GM21447 (cell line): Measurements from ENCODE around the gene ALG2.
"Not testable (repeated sequence)": the region's sequence is repeated elsewhere in the genome, so short reads cannot be mapped to it uniquely, and the experiment has no call there.

Source experiments
- ATAC-seq: cut with Tn5 transposase; IDR thresholded peaks from one replicate; pipeline ENCODE4 v1.9.1; 2021; ENCODE audit not compliant: unreplicated experiment

The ALG2 gene

GRCh38 chr9:99239341-99240060 is 17.8 kb upstream of the ALG2 start:
- no peak for ATAC-seq

GRCh38 chr9:99238331-99238730 is 16.6 kb upstream of the ALG2 start:
- ATAC-seq = no peak

- ATAC-seq = not testable (repeated sequence)
These were observed 16.1 kb upstream of the ALG2 start for GRCh38 chr9:99237849-99238248.

GRCh38 chr9:99237356-99237755 is 15.6 kb upstream of the ALG2 start:
- no peak for ATAC-seq

GRCh38 chr9:99235926-99236634 is 14.3 kb upstream of the ALG2 start:
- ATAC-seq = peak; percentile 96

GRCh38 chr9:99235069-99235468 is 13.3 kb upstream of the ALG2 start:
- no peak for ATAC-seq

- no peak for ATAC-seq
These were observed 12.9 kb upstream of the ALG2 start for GRCh38 chr9:99234618-99235017.

- no peak for ATAC-seq
These were observed 10.0 kb upstream of the ALG2 start for GRCh38 chr9:99231711-99232110.

- ATAC-seq = no peak
These were observed 8.5 kb upstream of the ALG2 start for GRCh38 chr9:99230206-99230605.

GRCh38 chr9:99226054-99226453 is 4.3 kb upstream of the ALG2 start:
- no peak for ATAC-seq

GRCh38 chr9:99224445-99224844 is 2.7 kb upstream of the ALG2 start:
- ATAC-seq = no peak

GRCh38 chr9:99222416-99223270 is 901 bp upstream of the ALG2 start:
- peak; percentile 19 for ATAC-seq

- ATAC-seq = no peak
These were observed 499 bp downstream of the ALG2 start for GRCh38 chr9:99221266-99221620.

GRCh38 chr9:99220011-99220410 is 1.7 kb downstream of the ALG2 start:
- ATAC-seq = no peak

GRCh38 chr9:99216073-99216472 is 5.7 kb downstream of the ALG2 start:
- ATAC-seq = no peak

- no peak for ATAC-seq
These were observed 8.5 kb downstream of the ALG2 start for GRCh38 chr9:99213197-99213596.

- no peak for ATAC-seq
These were observed 10.0 kb downstream of the ALG2 start for GRCh38 chr9:99211746-99212145.

GRCh38 chr9:99210572-99210971 is 11.2 kb downstream of the ALG2 start:
- ATAC-seq = no peak

- no peak for ATAC-seq
These were observed 20.1 kb downstream of the ALG2 start for GRCh38 chr9:99201603-99202002.

- ATAC-seq = no peak
These were observed 21.7 kb downstream of the ALG2 start for GRCh38 chr9:99199938-99200539.

GRCh38 chr9:99197987-99198386 is 23.8 kb downstream of the ALG2 start:
- ATAC-seq = no peak
